GM12874 (cell line): ENCODE results near the gene ACTL6A.
A peak's percentile ranks its signal among the peaks of the same experiment; 100 is the strongest.

Source experiments
- TF ChIP-seq, protein P1 (sequence below): IDR thresholded peaks from 2 replicates; pipeline ENCODE4 v1.5.1; 2011; ENCODE audit warnings: low read depth, mild to moderate bottlenecking, control low read depth, low read length, moderate library complexity; ENCODE audit not compliant: insufficient read depth

Gene ACTL6A

DNA sequence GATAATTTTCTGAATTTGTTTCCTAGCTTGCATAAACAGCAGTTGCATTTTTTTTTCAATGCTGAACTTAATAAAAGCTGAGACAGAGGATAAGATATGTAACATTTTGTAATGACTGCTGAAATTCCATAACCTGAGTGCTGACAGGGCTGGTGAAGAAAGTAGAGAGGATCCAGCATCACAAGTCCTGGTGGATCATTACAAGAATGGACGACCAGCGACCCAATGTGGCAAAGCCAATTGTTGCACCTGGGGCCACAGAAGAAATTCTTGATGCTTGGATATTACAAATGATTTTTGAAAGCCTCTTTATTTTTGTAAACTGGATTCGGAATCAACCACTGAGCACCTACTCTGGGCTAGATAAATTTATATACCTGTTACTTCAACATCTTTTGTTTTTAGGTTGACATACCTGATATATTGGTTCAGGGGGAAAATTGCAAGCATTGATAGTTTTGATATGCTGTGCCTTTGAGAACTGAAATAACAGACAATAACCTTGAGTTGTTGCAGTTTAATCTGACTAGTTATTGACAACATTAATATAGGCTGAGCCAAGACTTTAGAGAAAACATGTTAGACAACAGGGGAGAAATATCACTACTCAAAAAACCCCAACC lies 3.9 kb upstream of the ACTL6A start:
- TF ChIP-seq, protein P1, sequence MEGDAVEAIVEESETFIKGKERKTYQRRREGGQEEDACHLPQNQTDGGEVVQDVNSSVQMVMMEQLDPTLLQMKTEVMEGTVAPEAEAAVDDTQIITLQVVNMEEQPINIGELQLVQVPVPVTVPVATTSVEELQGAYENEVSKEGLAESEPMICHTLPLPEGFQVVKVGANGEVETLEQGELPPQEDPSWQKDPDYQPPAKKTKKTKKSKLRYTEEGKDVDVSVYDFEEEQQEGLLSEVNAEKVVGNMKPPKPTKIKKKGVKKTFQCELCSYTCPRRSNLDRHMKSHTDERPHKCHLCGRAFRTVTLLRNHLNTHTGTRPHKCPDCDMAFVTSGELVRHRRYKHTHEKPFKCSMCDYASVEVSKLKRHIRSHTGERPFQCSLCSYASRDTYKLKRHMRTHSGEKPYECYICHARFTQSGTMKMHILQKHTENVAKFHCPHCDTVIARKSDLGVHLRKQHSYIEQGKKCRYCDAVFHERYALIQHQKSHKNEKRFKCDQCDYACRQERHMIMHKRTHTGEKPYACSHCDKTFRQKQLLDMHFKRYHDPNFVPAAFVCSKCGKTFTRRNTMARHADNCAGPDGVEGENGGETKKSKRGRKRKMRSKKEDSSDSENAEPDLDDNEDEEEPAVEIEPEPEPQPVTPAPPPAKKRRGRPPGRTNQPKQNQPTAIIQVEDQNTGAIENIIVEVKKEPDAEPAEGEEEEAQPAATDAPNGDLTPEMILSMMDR, result peak; percentile 71

DNA sequence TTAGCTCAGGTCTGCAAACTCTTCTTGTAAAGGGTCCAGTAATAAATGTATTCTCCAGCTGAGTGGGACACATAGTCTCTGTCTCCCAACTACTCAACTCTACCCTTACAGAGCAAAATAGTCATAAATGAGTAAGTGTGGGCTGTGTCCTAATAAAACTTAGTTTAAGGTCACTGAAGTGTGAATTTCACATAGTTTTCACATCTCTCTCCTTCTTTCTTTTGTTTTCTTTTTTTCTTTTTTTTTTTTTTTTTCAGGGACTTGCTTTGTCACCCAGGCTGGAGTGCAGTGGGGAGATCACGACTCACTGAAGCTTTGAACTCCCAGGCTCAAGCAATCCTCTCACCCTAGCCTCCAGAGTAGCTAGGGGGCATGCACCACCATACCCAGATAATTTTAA lies 1.9 kb upstream of the ACTL6A start:
- TF ChIP-seq, protein P1, result no peak

GRCh38 chr3:179563271-179563783 lies 601 bp downstream of the ACTL6A start:
- TF ChIP-seq, protein P1, result peak; percentile 43

- TF ChIP-seq, protein P1, result no peak
Measured at GRCh38 chr3:179565496-179565895, 2.8 kb downstream of the ACTL6A start.

DNA sequence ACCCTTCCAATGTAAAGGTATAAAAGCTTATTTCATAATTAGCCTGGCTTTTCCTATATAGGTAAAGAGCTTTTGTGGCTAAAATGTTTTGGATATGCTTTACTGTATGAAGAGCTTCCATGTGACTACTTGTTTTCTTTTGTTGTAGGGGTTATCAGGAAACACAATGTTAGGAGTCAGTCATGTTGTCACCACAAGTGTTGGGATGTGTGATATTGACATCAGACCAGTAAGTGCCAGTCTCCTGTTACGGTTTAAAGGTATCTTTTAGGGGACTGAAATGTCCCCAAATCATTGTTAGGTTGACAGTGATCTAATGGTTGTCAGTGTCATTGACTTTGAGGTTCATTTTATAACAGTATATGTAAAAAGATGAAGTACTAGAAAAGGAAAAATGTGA lies 18.3 kb downstream of the ACTL6A start:
- TF ChIP-seq, protein P1, result no peak

- TF ChIP-seq, protein P1, result no peak
Measured at GRCh38 chr3:179589143-179589542, 26.4 kb downstream of the ACTL6A start.

GRCh38 chr3:179590669-179591068 lies 27.9 kb downstream of the ACTL6A start:
- TF ChIP-seq, protein P1, result no peak
